GM13976 (cell line): Measurements from ENCODE around the gene SIGLEC1.

Source experiments
- DNase-seq: peaks from one replicate; pipeline ENCODE4 v3.0.0; 2012; ENCODE audit warnings: low spot score
- CTCF ChIP-seq: IDR thresholded peaks from 2 replicates; pipeline ENCODE4 v1.5.1; 2012; ENCODE audit warnings: borderline replicate concordance, mild to moderate bottlenecking; ENCODE audit not compliant: insufficient read depth; ENCODE audit errors: extremely low read depth, missing control alignments, control extremely low read depth
- in situ Hi-C: fragments of 300-500 bp; cut with MboI; formaldehyde crosslinking; loops from one replicate; pipeline ENCODE4 v1.12.0; 2022; ENCODE audit warnings: low sequenced_read_pairs, mixed read lengths, inconsistent platforms; ENCODE audit not compliant: unreplicated experiment

Gene SIGLEC1

DNA sequence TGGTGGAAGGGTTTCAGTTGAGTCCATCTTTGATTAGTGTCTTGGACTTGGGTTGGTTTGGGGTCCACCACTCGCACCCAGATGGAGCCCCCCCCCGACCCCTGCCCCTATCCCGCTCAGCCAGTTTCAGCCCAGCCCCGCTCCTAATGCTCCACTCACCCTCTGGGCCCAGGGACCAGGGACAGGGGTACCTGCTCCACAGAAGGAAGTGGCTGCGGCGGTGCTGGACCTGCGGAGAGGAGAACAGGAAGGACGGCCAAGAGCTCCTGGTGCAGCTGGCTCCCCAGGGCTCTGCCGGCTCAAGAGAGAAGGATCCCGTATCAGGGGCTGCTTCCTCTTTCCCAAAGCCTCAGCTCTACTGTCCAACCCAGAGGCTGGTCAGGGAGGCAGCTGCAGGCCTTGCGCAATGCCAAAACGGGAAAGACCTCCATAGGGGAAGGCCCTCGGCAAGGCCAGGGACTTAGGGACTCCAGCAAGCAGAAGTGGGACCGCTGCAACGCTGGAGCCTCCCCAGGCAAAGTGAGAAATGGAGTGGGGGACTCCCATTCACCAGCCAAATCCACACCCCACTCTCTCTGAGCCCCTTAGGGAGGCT, at the start of gene SIGLEC1:
Gene SIGLEC1 (minus strand): TSS at position 322 of the 595 bp plus-strand sequence. CDS start 5,472 bp downstream, outside the sequence.
- TF ChIP-seq CTCF = no peak
- DNase-seq = no peak
- in situ Hi-C loops = no loop called here

DNA sequence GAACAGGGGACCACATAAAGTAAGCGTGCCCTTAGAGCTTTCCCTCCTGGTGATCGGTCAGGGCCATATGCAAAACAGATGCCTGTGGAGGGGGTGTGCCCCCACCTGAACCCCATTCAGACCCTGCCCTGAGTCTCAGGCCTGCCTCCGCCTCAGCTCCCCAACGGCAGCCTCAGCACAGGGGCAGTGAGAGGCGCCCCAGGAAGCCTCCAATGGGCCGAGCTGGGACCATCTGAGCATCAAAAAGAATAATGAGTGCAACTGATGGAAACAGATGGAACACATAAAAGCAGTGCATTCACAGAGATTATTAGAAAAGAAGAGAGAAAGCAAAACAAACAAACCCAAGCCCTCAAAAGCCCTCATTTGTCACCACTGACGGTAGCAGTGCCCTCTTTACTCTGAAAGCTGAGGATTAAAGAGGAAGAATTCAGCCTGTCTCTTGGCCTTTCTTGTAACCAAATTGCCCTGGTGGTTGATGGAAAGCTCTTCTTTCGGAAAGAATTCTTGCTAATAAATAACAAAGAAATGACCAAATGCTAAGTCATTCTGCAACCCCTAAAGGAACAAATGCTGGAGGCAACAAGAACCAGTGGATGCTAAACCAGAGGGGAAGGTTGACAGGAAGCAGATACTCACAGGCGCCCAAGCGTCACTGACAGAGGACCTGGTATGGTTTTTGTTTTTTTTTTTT, 48.4 kb upstream of the SIGLEC1 start:
- no peak for TF ChIP-seq CTCF
- no peak for DNase-seq
- in situ Hi-C loops = no loop called here

DNA sequence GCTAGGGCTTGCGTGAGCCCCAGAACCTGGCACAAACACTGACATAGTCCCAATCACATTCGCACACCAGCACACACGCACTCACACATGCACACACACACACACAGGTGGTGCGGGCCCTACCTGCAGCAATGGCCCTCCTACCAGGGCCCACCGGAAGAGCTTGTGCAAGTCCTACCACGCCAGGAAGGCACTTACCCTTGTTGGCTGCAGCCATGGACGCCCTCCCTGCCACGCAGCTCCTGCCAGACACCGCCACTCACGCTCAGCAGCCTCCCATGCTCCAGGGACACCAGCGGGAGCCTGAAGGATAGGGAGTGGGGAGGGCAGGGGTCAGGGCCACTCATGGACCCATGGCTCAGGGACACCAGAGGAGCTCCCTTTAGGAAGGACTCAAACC, 47.5 kb upstream of the SIGLEC1 start:
- no peak for TF ChIP-seq CTCF
- in situ Hi-C loops = no loop called here
- no peak for DNase-seq

DNA sequence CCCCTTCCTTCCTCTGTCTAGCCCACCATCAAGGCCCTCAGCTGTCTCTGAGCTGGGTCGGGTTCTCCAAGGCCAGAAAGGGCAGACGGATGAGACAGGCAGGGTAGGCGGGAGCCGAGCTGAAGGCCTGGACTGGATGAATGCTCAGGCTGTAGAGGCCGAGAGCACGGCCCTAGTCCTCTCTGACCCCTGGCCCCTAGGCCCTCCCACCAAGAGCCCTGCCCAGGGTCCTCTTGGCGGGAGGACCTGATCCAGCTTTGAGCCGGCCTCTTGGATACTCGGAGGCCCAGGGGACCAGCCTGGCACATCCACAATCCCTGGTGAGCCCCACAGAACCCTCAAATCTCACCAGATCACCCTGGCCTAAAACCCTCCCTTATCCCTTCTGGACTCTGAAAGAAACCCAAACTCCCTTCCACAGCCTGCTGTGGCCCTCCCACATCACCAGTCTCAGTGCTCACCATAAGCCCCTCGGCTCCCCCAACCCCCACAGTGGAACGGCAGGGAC, 47.0 kb upstream of the SIGLEC1 start:
- no peak for TF ChIP-seq CTCF
- in situ Hi-C loops = no loop called here
- no peak for DNase-seq

GRCh38 chr20:3758566-3758965, 46.2 kb upstream of the SIGLEC1 start:
- TF ChIP-seq CTCF = no peak
- in situ Hi-C loops = no loop called here
- no peak for DNase-seq

GRCh38 chr20:3757268-3757667, 44.9 kb upstream of the SIGLEC1 start:
- no peak for TF ChIP-seq CTCF
- DNase-seq = no peak
- in situ Hi-C loops = no loop called here
